HepG2 (cell line): ENCODE results near the gene TNNI3. TPM values are rescaled to one million over a fixed set of nuclear protein-coding genes. Genes with fewer than 3 reads are reported as not detected.

Experiments
- ARNT ChIP-seq: fragments of 450-650 bp; IDR thresholded peaks from 2 replicates; pipeline ENCODE4 v1.6.1; 2017
- CAMTA2 ChIP-seq: sonication (generic); formaldehyde crosslinking; IDR thresholded peaks from 2 replicates; pipeline ENCODE4 v1.4.0; 2020; ENCODE audit warnings: mild to moderate bottlenecking, missing genetic modification reagents, borderline replicate concordance
- CBX2 ChIP-seq, 2 experiments: fragments of 200-600 bp in 1 of 2; sonication (generic); formaldehyde crosslinking in 1 of 2; IDR thresholded peaks; 2 replicates each; pipeline versions ENCODE4 v1.7.0 to v1.8.1; 2018 to 2022; ENCODE audit warnings: low read depth in 2 of 2, low read length in 1 of 2, mild to moderate bottlenecking in 1 of 2, missing genetic modification reagents in 1 of 2
- CHD4 ChIP-seq: fragments of 200-600 bp; sonication (generic); IDR thresholded peaks from 2 replicates; pipeline ENCODE4 v1.7.0; 2017; ENCODE audit warnings: mild to moderate bottlenecking, low read length, borderline replicate concordance
- HMG20B ChIP-seq: conservative IDR thresholded peaks from 2 replicates; pipeline ENCODE4 v1.6.1; 2016; ENCODE audit warnings: missing genetic modification reagents, missing compliant biosample characterization
- MTA3 ChIP-seq: sonication (generic); formaldehyde crosslinking; IDR thresholded peaks from 2 replicates; pipeline ENCODE4 v1.4.0; 2020; ENCODE audit warnings: missing genetic modification reagents
- MTERF4 ChIP-seq: sonication (generic); formaldehyde crosslinking; IDR thresholded peaks from 2 replicates; pipeline ENCODE4 v1.8.0; 2023; ENCODE audit warnings: mild to moderate bottlenecking, missing genetic modification reagents
- MXD3 ChIP-seq: IDR thresholded peaks from 2 replicates; pipeline ENCODE4 v1.6.1; 2016; ENCODE audit warnings: mild to moderate bottlenecking, missing biosample characterization, missing genetic modification reagents
- NFRKB ChIP-seq: fragments of 450-650 bp; IDR thresholded peaks from 2 replicates; pipeline ENCODE4 v1.6.1; 2017
- PATZ1 ChIP-seq: sonication (generic); formaldehyde crosslinking; IDR thresholded peaks from 2 replicates; pipeline ENCODE4 v1.4.0; 2020; ENCODE audit warnings: missing genetic modification reagents
- PCBP2 ChIP-seq: fragments of 200-400 bp; formaldehyde crosslinking; optimal IDR thresholded peaks from 2 replicates; pipeline ENCODE3; 2018; ENCODE audit warnings: low read length, low read depth; ENCODE audit not compliant: poor library complexity, severe bottlenecking
- PLRG1 ChIP-seq: fragments of 450-650 bp; conservative IDR thresholded peaks from 2 replicates; pipeline ENCODE4 v1.6.1; 2016
- POGZ ChIP-seq: sonication (generic); formaldehyde crosslinking; IDR thresholded peaks from 2 replicates; pipeline ENCODE4 v1.4.0; 2020; ENCODE audit warnings: mild to moderate bottlenecking, missing genetic modification reagents
- PRDM4 ChIP-seq: sonication (generic); formaldehyde crosslinking; IDR thresholded peaks from 2 replicates; pipeline ENCODE4 v1.9.0; 2021; ENCODE audit warnings: missing genetic modification reagents, borderline replicate concordance
- ZNF282 ChIP-seq: fragments of 450-650 bp; IDR thresholded peaks from 2 replicates; pipeline ENCODE4 v1.6.1; 2018; ENCODE audit not compliant: partially characterized antibody
- ZNF432 ChIP-seq: sonication (generic); formaldehyde crosslinking; IDR thresholded peaks from 2 replicates; pipeline ENCODE4 v1.5.0; 2020; ENCODE audit warnings: missing genetic modification reagents, mild to moderate bottlenecking, borderline replicate concordance
- ZNF510 ChIP-seq: sonication (generic); formaldehyde crosslinking; IDR thresholded peaks from 2 replicates; pipeline ENCODE4 v1.4.0; 2020; ENCODE audit warnings: low read depth, mild to moderate bottlenecking, missing genetic modification reagents
- ZNF552 ChIP-seq: sonication (generic); formaldehyde crosslinking; IDR thresholded peaks from 2 replicates; pipeline ENCODE4 v1.9.0; 2022; ENCODE audit warnings: missing genetic modification reagents, mild to moderate bottlenecking, borderline replicate concordance
- ZNF577 ChIP-seq: sonication (generic); formaldehyde crosslinking; IDR thresholded peaks from 2 replicates; pipeline ENCODE4 v1.4.0; 2020; ENCODE audit warnings: mild to moderate bottlenecking, low read depth, missing genetic modification reagents, borderline replicate concordance
- ZNF639 ChIP-seq: conservative IDR thresholded peaks from 2 replicates; pipeline ENCODE4 v1.6.1; 2018; ENCODE audit warnings: missing genetic modification reagents
- ZNF691 ChIP-seq: sonication (generic); formaldehyde crosslinking; IDR thresholded peaks from 2 replicates; pipeline ENCODE4 v1.4.0; 2020; ENCODE audit warnings: missing genetic modification reagents, low read depth, mild to moderate bottlenecking, borderline replicate concordance
- polyA plus RNA-seq, 8 experiments: library from polyadenylated mRNA; depleted of rRNA in 3 of 8; stranded (reverse) in 7 of 8; unstranded in 1 of 8; fragments of >200 nt; fragmentation: Illumina TruSeq in 4 of 8; extraction: Trizol in 4 of 8; gene quantifications; 2 replicates each; pipeline versions ENCODE4 v1.2.1 to v1.2.3, GENCODE V29; 2011 to 2016; ENCODE audit warnings: low read depth in 4 of 8, missing spikeins in 1 of 8, mixed read lengths in 1 of 8; ENCODE audit not compliant: insufficient read depth in 1 of 8
- total RNA-seq, 5 experiments: library from RNA; depleted of rRNA; stranded (reverse); fragments of >200 nt; fragmentation: Illumina TruSeq; extraction: Trizol; gene quantifications; 2 replicates each; pipeline ENCODE4 v1.2.3, GENCODE V29; 2016; ENCODE audit warnings: low read depth in 1 of 5

Gene TNNI3
- total and polyA plus RNA-seq, 2 of the 13 experiments (the other 11 are each of a cell fraction or from before 2014, with no cell fraction given) = 3.5 to 3.7 TPM

- no peak for TF ChIP-seq ZNF282
- no peak for TF ChIP-seq CAMTA2
- no peak for TF ChIP-seq PCBP2
- TF ChIP-seq NFRKB = no peak
- peak; percentile 65; the same call in 1 of the 2 replicates for TF ChIP-seq ZNF691 (CRISPR knock-in tag)
- TF ChIP-seq ZNF432 (CRISPR knock-in tag) = no peak
- TF ChIP-seq CBX2 (IDR thresholded peaks at IDR 0.05; ENCODE audit: low read depth, low read length) = no peak
- TF ChIP-seq CBX2 (CRISPR knock-in tag; IDR thresholded peaks at IDR 0.05; ENCODE audit: low read depth) = no peak
- no peak for TF ChIP-seq PLRG1
- TF ChIP-seq CHD4 = peak; percentile 89; the same call in 1 of the 2 replicates
- peak; percentile 79 for TF ChIP-seq PATZ1 (CRISPR knock-in tag)
- peak; percentile 44; the same call in 1 of the 2 replicates for TF ChIP-seq POGZ (CRISPR knock-in tag)
- TF ChIP-seq ZNF577 (CRISPR knock-in tag) = no peak
- TF ChIP-seq MTA3 (CRISPR knock-in tag) = no peak
- no peak for TF ChIP-seq ZNF510
- no peak for TF ChIP-seq ARNT
- no peak for TF ChIP-seq PRDM4
- TF ChIP-seq MTERF4 (CRISPR knock-in tag) = no peak
- 0 out of 2 replicates have a peak, but pooled peaks have one; percentile 18 for TF ChIP-seq HMG20B (CRISPR knock-in tag)
- 0 out of 2 replicates have a peak, but pooled peaks have one; percentile 51 for TF ChIP-seq MXD3 (CRISPR knock-in tag)
- TF ChIP-seq ZNF639 (CRISPR knock-in tag) = no peak; the same call in 1 of the 2 replicates
- TF ChIP-seq ZNF552 (CRISPR knock-in tag) = no peak; the same call in 1 of the 2 replicates
These were observed 49.4 kb upstream of the TNNI3 start (continued) for GRCh38 chr19:55206664-55207500.
